Keratinocyte (primary cell): ENCODE measurements around the gene TAS1R3. TPM values are rescaled to one million over a fixed set of nuclear protein-coding genes. Genes with fewer than 3 reads are reported as not detected.

Experiments used
- DNase-seq: peaks from one replicate; pipeline ENCODE4 v3.0.0-alpha.2; 2011; ENCODE audit warnings: low read depth, missing footprints, low spot score
- FAIRE-seq: peaks from 2 replicates; lab custom pipeline; 2011; peaks lifted over from hg19 to GRCh38; lab: Jason Lieb, UNC
- H2AFZ ChIP-seq: 2 replicates; pipeline ENCODE4 v1.6.0; 2012; ENCODE audit warnings: low read length, control low read depth, inconsistent platforms; ENCODE audit not compliant: control insufficient read depth
- H3K27ac ChIP-seq: 2 replicates; pipeline ENCODE4 v1.5.1; 2011; ENCODE audit warnings: low read length; ENCODE audit not compliant: control insufficient read depth, insufficient read depth
- H3K27me3 ChIP-seq: 3 replicates; pipeline ENCODE4 v1.6.0; 2011; ENCODE audit warnings: low read length; ENCODE audit not compliant: control insufficient read depth, insufficient read depth; ENCODE audit errors: extremely low read depth
- H3K36me3 ChIP-seq, 2 experiments: 2 replicates in 1 of 2; 3 replicates in 1 of 2; pipeline ENCODE4 v1.5.1; 2011; ENCODE audit warnings: low read length in 2 of 2, mild to moderate bottlenecking in 1 of 2; ENCODE audit not compliant: control insufficient read depth in 2 of 2, insufficient read depth in 2 of 2; ENCODE audit errors: extremely low read depth in 1 of 2
- H3K4me1 ChIP-seq: 3 replicates; pipeline ENCODE4 v1.5.1; 2011; ENCODE audit warnings: low read length; ENCODE audit not compliant: control insufficient read depth, insufficient read depth; ENCODE audit errors: extremely low read depth
- H3K4me2 ChIP-seq: 3 replicates; pipeline ENCODE4 v1.6.0; 2011; ENCODE audit warnings: low read depth, low read length; ENCODE audit not compliant: control insufficient read depth, insufficient read depth; ENCODE audit errors: extremely low read depth
- H3K4me3 ChIP-seq, 3 experiments: fragments of 200-600 bp in 1 of 3; sonication (generic) in 1 of 3; 2 replicates in 2 of 3; 3 replicates in 1 of 3; pipeline ENCODE4 v1.5.1; 2011 to 2016; ENCODE audit warnings: low read length in 3 of 3, mild to moderate bottlenecking in 3 of 3, control low read depth in 2 of 3, inconsistent platforms in 1 of 3, low read depth in 1 of 3, mixed read lengths in 1 of 3, mixed run types in 1 of 3, moderate library complexity in 1 of 3; ENCODE audit not compliant: control insufficient read depth in 2 of 3, insufficient read depth in 2 of 3; ENCODE audit errors: extremely low read depth in 1 of 3
- H3K79me2 ChIP-seq: 2 replicates; pipeline ENCODE4 v1.6.0; 2012; ENCODE audit warnings: low read length; ENCODE audit not compliant: control insufficient read depth, insufficient read depth
- H3K9ac ChIP-seq: 3 replicates; pipeline ENCODE4 v1.6.0; 2011; ENCODE audit warnings: low read length; ENCODE audit not compliant: control insufficient read depth, insufficient read depth; ENCODE audit errors: extremely low read depth
- H3K9me1 ChIP-seq: 3 replicates; pipeline ENCODE4 v1.6.0; 2011; ENCODE audit warnings: low read length; ENCODE audit not compliant: control insufficient read depth, insufficient read depth; ENCODE audit errors: extremely low read depth
- H3K9me3 ChIP-seq: 2 replicates; pipeline ENCODE4 v1.5.1; 2012; ENCODE audit warnings: low read depth, low read length; ENCODE audit not compliant: control insufficient read depth
- H4K20me1 ChIP-seq: 3 replicates; pipeline ENCODE4 v1.6.0; 2011; ENCODE audit warnings: low read length; ENCODE audit not compliant: control insufficient read depth, insufficient read depth; ENCODE audit errors: extremely low read depth
- EZH2 ChIP-seq: IDR thresholded peaks from one replicate; pipeline ENCODE4 v1.6.1; 2012; ENCODE audit warnings: inconsistent platforms, mild to moderate bottlenecking, low read length, moderate library complexity
- dilution Hi-C: fragments of 300-500 bp; cut with MboI; formaldehyde crosslinking; loops from one replicate; pipeline ENCODE4 v1.7.0; 2020; ENCODE audit warnings: low sequenced_read_pairs; ENCODE audit not compliant: extremely low pct_ligation_motif_present
- polyA plus RNA-seq, 5 experiments: library from polyadenylated mRNA; depleted of rRNA in 3 of 5; stranded (reverse) in 3 of 5; stranded (forward) in 1 of 5; unstranded in 1 of 5; fragments of >200 nt; gene quantifications; 1 replicate in 1 of 5; 2 replicates in 3 of 5; 3 replicates in 1 of 5; pipeline versions ENCODE4 v1.2.1 to v1.2.3, GENCODE V29; 2011 to 2012; ENCODE audit warnings: missing spikeins in 2 of 5, low read depth in 1 of 5, low replicate concordance in 1 of 5
- TF ChIP-seq, protein P1 (sequence below), 3 experiments: IDR thresholded peaks in 1 of 3; conservative IDR thresholded peaks in 1 of 3; optimal IDR thresholded peaks in 1 of 3; 2 replicates in 2 of 3; 3 replicates in 1 of 3; pipeline versions ENCODE3 to v1.5.1; 2011; ENCODE audit warnings: low read length in 3 of 3, mild to moderate bottlenecking in 3 of 3, moderate library complexity in 2 of 3, control low read depth in 1 of 3, inconsistent platforms in 1 of 3; ENCODE audit not compliant: insufficient read depth in 2 of 3; ENCODE audit errors: extremely low read depth in 1 of 3

TAS1R3 gene
- polyA plus RNA-seq, 1 donor (not counting 4 experiments of a cell fraction or from before 2014, with no cell fraction given) = 0.04 TPM

DNA sequence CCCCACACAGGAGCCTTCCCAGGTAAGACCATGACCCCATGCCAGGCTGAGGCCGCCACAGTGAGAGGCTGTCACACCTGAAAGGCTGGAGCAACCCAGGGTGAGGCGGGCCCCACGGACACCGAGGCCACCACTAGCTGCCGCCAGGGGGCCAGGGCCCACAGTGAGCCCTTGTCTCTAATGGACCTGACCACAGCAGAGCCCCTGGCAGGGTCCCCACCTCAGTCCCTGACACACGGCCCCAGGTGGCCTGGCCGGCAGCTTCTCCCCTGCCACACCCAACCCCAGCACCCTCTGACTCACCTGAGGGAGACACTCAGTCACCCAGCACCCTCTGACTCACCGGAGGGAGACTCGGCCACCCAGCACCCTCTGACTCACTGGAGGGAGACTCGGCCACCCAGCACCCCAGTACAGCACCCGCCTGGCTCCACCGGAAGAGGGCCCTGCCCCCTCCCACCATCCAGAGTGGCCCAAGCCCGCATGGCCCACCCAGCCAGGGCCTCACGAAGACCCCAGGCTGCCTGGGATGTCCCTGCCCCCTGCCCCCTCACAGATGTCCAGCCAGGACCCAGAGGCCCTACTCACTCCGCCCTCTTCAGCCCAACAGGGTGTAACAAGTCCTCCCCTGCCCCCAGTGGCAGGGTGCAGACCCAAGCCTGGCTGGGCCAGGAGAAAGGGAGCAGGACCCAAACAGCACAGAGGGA, 13.7 kb downstream of the TAS1R3 start:
- dilution Hi-C loops = no loop called here

DNA sequence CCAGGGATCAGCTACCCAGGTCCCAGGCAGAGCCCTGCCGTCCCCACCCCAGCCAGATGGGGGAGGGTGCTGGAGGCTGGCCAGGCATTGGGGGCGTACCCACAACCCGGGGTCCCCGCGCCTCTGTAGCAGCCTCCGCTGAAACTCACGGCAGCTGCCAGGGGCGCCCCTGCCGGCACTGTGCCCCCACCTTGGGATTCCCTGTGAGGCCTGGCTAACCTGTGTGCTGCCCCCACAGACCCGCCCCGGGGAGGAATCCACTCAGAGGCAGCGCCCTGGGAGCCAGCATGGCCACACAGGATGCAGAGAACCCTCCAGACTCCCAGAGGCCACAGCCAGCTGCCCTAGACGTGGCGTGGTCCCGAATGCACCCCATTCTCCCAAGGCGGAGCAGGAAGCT, 14.3 kb downstream of the TAS1R3 start:
- Histone ChIP-seq H3K9me1 (no peaks in the 10 kb centered on the region), H3K9me3 (no peaks in the 10 kb centered on the region), H3K27me3 (no peaks in the 10 kb centered on the region), H3K79me2 (peaks cover 82% of the 10 kb centered on the region), H4K20me1 (peaks cover 8% of the 10 kb centered on the region), H3K27ac (peak overlapping the region; percentile 92), H3K36me3 (peaks cover 8 to 17% of the 10 kb centered on the region in 2 experiments), H3K4me1 (peaks cover 40% of the 10 kb centered on the region), H3K9ac (peak overlapping the region; percentile 79), H3K4me2 (peak overlapping the region; percentile 94), H2AFZ (no peak overlapping the region), H3K4me3 (peak overlapping the region; percentile 24 to 47 (median 44))
- FAIRE-seq (no peak), DNase-seq (no peak)
- dilution Hi-C loops = no loop called here
- TF ChIP-seq, protein P1, sequence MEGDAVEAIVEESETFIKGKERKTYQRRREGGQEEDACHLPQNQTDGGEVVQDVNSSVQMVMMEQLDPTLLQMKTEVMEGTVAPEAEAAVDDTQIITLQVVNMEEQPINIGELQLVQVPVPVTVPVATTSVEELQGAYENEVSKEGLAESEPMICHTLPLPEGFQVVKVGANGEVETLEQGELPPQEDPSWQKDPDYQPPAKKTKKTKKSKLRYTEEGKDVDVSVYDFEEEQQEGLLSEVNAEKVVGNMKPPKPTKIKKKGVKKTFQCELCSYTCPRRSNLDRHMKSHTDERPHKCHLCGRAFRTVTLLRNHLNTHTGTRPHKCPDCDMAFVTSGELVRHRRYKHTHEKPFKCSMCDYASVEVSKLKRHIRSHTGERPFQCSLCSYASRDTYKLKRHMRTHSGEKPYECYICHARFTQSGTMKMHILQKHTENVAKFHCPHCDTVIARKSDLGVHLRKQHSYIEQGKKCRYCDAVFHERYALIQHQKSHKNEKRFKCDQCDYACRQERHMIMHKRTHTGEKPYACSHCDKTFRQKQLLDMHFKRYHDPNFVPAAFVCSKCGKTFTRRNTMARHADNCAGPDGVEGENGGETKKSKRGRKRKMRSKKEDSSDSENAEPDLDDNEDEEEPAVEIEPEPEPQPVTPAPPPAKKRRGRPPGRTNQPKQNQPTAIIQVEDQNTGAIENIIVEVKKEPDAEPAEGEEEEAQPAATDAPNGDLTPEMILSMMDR (optimal IDR thresholded peaks at IDR 0.05 in 1 of 3, IDR thresholded peaks at IDR 0.05 in 1 of 3, conservative IDR thresholded peaks at IDR 0.05 in 1 of 3; ENCODE audit: extremely low read depth in 1 of 3, insufficient read depth in 2 of 3, low read length in 3 of 3) = no peak
- no peak for TF ChIP-seq EZH2

More for the DNA sequence above, 13.7 kb downstream of the TAS1R3 start:
- Histone ChIP-seq H3K9me3 (no peaks in the 10 kb centered on the region), H3K79me2 (peaks cover 83% of the 10 kb centered on the region), H3K4me2 (peak overlapping the region; percentile 94), H3K27ac (peak overlapping the region; percentile 92), H3K27me3 (no peaks in the 10 kb centered on the region), H2AFZ (no peak overlapping the region), H3K4me1 (peaks cover 40% of the 10 kb centered on the region), H3K9me1 (no peaks in the 10 kb centered on the region), H3K4me3 (peak overlapping the region; percentile 31 to 63 (median 36)), H4K20me1 (peaks cover 11% of the 10 kb centered on the region), H3K36me3 (peaks cover 8 to 19% of the 10 kb centered on the region in 2 experiments), H3K9ac (peak overlapping the region; percentile 79)
- FAIRE-seq = peak; percentile 87
- DNase-seq = peak; percentile 97
- TF ChIP-seq, protein P1 (optimal IDR thresholded peaks at IDR 0.05 in 1 of 3, IDR thresholded peaks at IDR 0.05 in 1 of 3, conservative IDR thresholded peaks at IDR 0.05 in 1 of 3; ENCODE audit: extremely low read depth in 1 of 3, insufficient read depth in 2 of 3, low read length in 3 of 3) = peak in 1 of 3 experiments; percentile 46
- TF ChIP-seq EZH2 = no peak
